Smooth muscle cell of the brain vasculature (primary cell): ENCODE results near the gene FBXL13.
"Not testable (repeated sequence)": the region's sequence is repeated elsewhere in the genome, so short reads cannot be mapped to it uniquely, and the experiment has no call there.

Experiments used
- DNase-seq: peaks from one replicate; pipeline ENCODE4 v3.0.0-alpha.2; 2012; ENCODE audit warnings: low read depth, low spot score

FBXL13 gene

GRCh38 chr7:103079836-103080235 lies 5.2 kb upstream of the FBXL13 start:
- no peak for DNase-seq

GRCh38 chr7:103078226-103078625 lies 3.6 kb upstream of the FBXL13 start:
- DNase-seq: not testable (repeated sequence)

- no peak for DNase-seq
These were observed 2.7 kb upstream of the FBXL13 start for GRCh38 chr7:103077318-103077717.

- no peak for DNase-seq
These were observed 2.2 kb upstream of the FBXL13 start for GRCh38 chr7:103076764-103077163.

- peak; percentile 9 for DNase-seq
These were observed 832 bp upstream of the FBXL13 start for GRCh38 chr7:103075337-103075918.

- peak; percentile 7 for DNase-seq
These were observed 542 bp downstream of the FBXL13 start for GRCh38 chr7:103073989-103074518.

GRCh38 chr7:103071000-103071399 lies 3.6 kb downstream of the FBXL13 start:
- DNase-seq: no peak

- DNase-seq: no peak
These were observed 5.9 kb downstream of the FBXL13 start for GRCh38 chr7:103068414-103069403.

GRCh38 chr7:103065667-103066066 lies 8.9 kb downstream of the FBXL13 start:
- DNase-seq: no peak

- DNase-seq: no peak
These were observed 10.7 kb downstream of the FBXL13 start for GRCh38 chr7:103063895-103064294.

GRCh38 chr7:103059471-103059870 lies 15.1 kb downstream of the FBXL13 start:
- no peak for DNase-seq

GRCh38 chr7:103058122-103058521 lies 16.5 kb downstream of the FBXL13 start:
- DNase-seq: no peak

GRCh38 chr7:103056006-103056405 lies 18.6 kb downstream of the FBXL13 start:
- DNase-seq: not testable (repeated sequence)

GRCh38 chr7:103051519-103051918 lies 23.1 kb downstream of the FBXL13 start:
- DNase-seq: no peak

GRCh38 chr7:103048833-103049232 lies 25.8 kb downstream of the FBXL13 start:
- DNase-seq: no peak

- not testable (repeated sequence) for DNase-seq
These were observed 32.8 kb downstream of the FBXL13 start for GRCh38 chr7:103041815-103042214.

GRCh38 chr7:103037823-103038739 lies 36.5 kb downstream of the FBXL13 start:
- DNase-seq: not testable (repeated sequence)

GRCh38 chr7:103037476-103037822 lies 37.1 kb downstream of the FBXL13 start:
- no peak for DNase-seq

GRCh38 chr7:103034318-103034717 lies 40.3 kb downstream of the FBXL13 start:
- DNase-seq: not testable (repeated sequence)

- no peak for DNase-seq
These were observed 42.8 kb downstream of the FBXL13 start for GRCh38 chr7:103031781-103032180.

- no peak for DNase-seq
These were observed 43.6 kb downstream of the FBXL13 start for GRCh38 chr7:103031024-103031423.

- no peak for DNase-seq
These were observed 49.3 kb downstream of the FBXL13 start for GRCh38 chr7:103025341-103025740.
